Left ventricle myocardium inferior (tissue), 1 donor: ENCODE results near the gene GAREM2. TPM values are rescaled to one million over a fixed set of nuclear protein-coding genes. Genes with fewer than 3 reads are reported as not detected.
"Not testable (repeated sequence)": the region's sequence is repeated elsewhere in the genome, so short reads cannot be mapped to it uniquely, and the experiment has no call there.

Experiments
- DNase-seq: peaks from one replicate; pipeline ENCODE4 v3.0.0-alpha.2; 2020
- H3K27ac ChIP-seq: fragments of 200-600 bp; replicated peaks from 2 replicates; pipeline ENCODE4 v1.8.0; 2021
- H3K27me3 ChIP-seq: fragments of 200-600 bp; 2 replicates; pipeline ENCODE4 v1.8.0; 2021; ENCODE audit warnings: low read depth
- H3K36me3 ChIP-seq: fragments of 200-600 bp; 2 replicates; pipeline ENCODE4 v1.8.0; 2021
- H3K4me1 ChIP-seq: fragments of 200-600 bp; 2 replicates; pipeline ENCODE4 v1.8.0; 2021
- H3K4me3 ChIP-seq: fragments of 200-600 bp; 2 replicates; pipeline ENCODE4 v1.8.0; 2021; ENCODE audit warnings: mild to moderate bottlenecking, moderate library complexity
- H3K9me3 ChIP-seq: fragments of 200-600 bp; replicated peaks from 2 replicates; pipeline ENCODE4 v1.8.0; 2021
- intact Hi-C: fragments of 100-400 bp; cut with micrococcal nuclease; formaldehyde crosslinking; loops from one replicate; pipeline ENCODE4 v1.11.0; 2022
- total RNA-seq: library from RNA; stranded (reverse); fragmentation: NEBNext Ultra II Directional; extraction: Animal tissue kit (Norgen Biotek cat#: 25700); gene quantifications from one replicate; pipeline ENCODE4 v1.2.1, GENCODE V29; 2021
- TF ChIP-seq, protein P1 (sequence below): fragments of 200-600 bp; IDR thresholded peaks from 2 replicates; pipeline ENCODE4 v1.8.0; 2021; ENCODE audit warnings: antibody characterized with exemption, mild to moderate bottlenecking, borderline replicate concordance
- donor health status: DM: no; HTN: yes; CAD: no; lungs with severe emphysema.

The GAREM2 gene
- total RNA-seq, 1 donor from 2014 or later: 0.93 TPM

- no peaks in the 10 kb centered on the region for H3K27me3 ChIP-seq
- peaks cover 5% of the 10 kb centered on the region for H3K4me1 ChIP-seq
- intact Hi-C loops: no loop called here
- no peaks in the 10 kb centered on the region for H3K9me3 ChIP-seq
- TF ChIP-seq, protein P1, sequence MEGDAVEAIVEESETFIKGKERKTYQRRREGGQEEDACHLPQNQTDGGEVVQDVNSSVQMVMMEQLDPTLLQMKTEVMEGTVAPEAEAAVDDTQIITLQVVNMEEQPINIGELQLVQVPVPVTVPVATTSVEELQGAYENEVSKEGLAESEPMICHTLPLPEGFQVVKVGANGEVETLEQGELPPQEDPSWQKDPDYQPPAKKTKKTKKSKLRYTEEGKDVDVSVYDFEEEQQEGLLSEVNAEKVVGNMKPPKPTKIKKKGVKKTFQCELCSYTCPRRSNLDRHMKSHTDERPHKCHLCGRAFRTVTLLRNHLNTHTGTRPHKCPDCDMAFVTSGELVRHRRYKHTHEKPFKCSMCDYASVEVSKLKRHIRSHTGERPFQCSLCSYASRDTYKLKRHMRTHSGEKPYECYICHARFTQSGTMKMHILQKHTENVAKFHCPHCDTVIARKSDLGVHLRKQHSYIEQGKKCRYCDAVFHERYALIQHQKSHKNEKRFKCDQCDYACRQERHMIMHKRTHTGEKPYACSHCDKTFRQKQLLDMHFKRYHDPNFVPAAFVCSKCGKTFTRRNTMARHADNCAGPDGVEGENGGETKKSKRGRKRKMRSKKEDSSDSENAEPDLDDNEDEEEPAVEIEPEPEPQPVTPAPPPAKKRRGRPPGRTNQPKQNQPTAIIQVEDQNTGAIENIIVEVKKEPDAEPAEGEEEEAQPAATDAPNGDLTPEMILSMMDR: no peak
- DNase-seq: no peak
- peak overlapping the region; percentile 81 for H3K27ac ChIP-seq
- no peaks in the 10 kb centered on the region for H3K36me3 ChIP-seq
- H3K4me3 ChIP-seq: no peak overlapping the region
These were observed 8.2 kb upstream of the GAREM2 start for GRCh38 chr2:26164641-26165211.

DNA sequence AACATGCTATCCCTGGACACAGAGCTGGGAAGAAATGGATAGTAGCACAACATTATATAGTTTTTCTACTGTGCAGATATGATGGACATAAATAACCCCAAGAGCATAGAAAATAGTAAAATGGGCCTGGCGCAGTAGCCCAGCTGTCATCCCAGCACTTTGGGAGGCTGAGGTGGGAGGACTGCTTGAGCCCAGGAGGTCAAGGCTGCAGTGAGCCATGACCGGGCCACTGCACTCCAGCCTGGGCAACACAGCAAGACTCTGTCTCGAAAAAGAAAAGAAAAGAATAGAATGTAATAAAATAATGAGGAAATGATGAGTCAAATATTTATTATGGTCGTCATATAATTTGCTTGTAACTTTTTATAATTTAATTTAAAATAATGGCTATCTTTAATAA is 7.5 kb upstream of the GAREM2 start:
- intact Hi-C loops: no loop called here
- Histone ChIP-seq H3K36me3 (no peaks in the 10 kb centered on the region), H3K27ac (no peak overlapping the region), H3K4me3 (no peak overlapping the region), H3K27me3 (no peaks in the 10 kb centered on the region), H3K9me3 (no peaks in the 10 kb centered on the region), H3K4me1 (peaks cover 5% of the 10 kb centered on the region)
- TF ChIP-seq, protein P1: no peak
- DNase-seq: no peak

GRCh38 chr2:26166541-26166940 is 6.3 kb upstream of the GAREM2 start:
- H3K4me1 ChIP-seq, H3K36me3 ChIP-seq, H3K9me3 ChIP-seq, H3K27ac ChIP-seq, H3K27me3 ChIP-seq, H3K4me3 ChIP-seq, intact Hi-C loops, DNase-seq: not testable (repeated sequence)

DNA sequence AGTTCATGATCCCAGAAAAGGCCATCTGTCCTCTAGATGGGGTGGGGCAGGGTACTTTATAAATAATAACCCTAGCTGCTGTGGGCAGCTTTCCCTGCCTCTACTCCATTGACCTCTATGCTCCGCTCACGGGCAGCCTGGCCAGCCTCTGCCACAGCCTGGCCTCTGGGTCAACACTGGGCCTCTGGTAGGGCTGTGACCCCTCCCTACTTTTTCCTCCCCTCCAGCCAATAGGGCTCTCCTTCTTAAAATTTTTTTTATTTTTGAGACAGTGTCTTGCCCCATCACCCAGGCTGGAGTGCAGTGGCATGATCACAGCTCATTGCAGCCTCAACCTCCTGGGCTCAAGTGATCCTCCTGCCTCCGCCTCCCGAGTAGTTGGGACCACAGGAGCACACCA is 4.1 kb upstream of the GAREM2 start:
- intact Hi-C loops: no loop called here
- Histone ChIP-seq H3K4me1 (peaks cover 15% of the 10 kb centered on the region), H3K27me3 (peaks cover 19% of the 10 kb centered on the region), H3K9me3 (no peaks in the 10 kb centered on the region), H3K36me3 (no peaks in the 10 kb centered on the region), H3K27ac (no peak overlapping the region), H3K4me3 (no peak overlapping the region)
- DNase-seq: no peak
- TF ChIP-seq, protein P1: no peak

DNA sequence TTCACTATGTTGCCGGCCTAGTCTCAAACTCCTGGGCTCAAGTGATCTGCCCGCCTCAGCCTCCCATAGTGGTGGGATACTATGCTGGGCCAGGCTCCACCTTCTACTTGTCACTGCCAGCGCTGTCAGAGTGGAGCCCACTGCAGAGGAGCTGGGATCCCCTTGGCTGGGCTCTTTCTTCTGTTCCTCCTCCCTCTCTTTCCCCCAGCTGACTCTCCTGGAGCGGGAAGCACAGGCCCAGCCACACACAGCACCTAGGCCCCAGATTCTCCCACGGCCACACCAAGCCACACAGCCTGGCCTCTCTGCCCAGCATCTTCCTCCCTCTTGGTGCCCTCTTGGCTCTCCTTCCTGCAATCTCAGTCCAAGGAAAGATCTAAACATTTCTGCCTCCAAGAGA is 3.7 kb upstream of the GAREM2 start:
- Histone ChIP-seq H3K36me3 (no peaks in the 10 kb centered on the region), H3K27me3 (peaks cover 24% of the 10 kb centered on the region), H3K9me3 (no peaks in the 10 kb centered on the region), H3K27ac (no peak overlapping the region), H3K4me3 (no peak overlapping the region), H3K4me1 (peaks cover 15% of the 10 kb centered on the region)
- intact Hi-C loops: no loop called here
- TF ChIP-seq, protein P1: no peak
- no peak for DNase-seq

GRCh38 chr2:26169681-26170414 is 3.0 kb upstream of the GAREM2 start:
- intact Hi-C loops: no loop called here
- no peaks in the 10 kb centered on the region for H3K9me3 ChIP-seq
- H3K27me3 ChIP-seq: peaks cover 30% of the 10 kb centered on the region
- TF ChIP-seq, protein P1: no peak
- H3K4me1 ChIP-seq: peaks cover 10% of the 10 kb centered on the region
- no peaks in the 10 kb centered on the region for H3K36me3 ChIP-seq
- H3K4me3 ChIP-seq: no peak overlapping the region
- H3K27ac ChIP-seq: no peak overlapping the region
- no peak for DNase-seq
